ENCODE data around the gene XYLT2.
"Not testable (repeated sequence)": the region's sequence is repeated elsewhere in the genome, so short reads cannot be mapped to it uniquely, and the experiment has no call there.

Gene XYLT2

GRCh38 chr17:50319306-50320004 lies 26.5 kb upstream of the XYLT2 start:
- no peak for DNase-seq (ENCODE audit: low read depth)

DNA sequence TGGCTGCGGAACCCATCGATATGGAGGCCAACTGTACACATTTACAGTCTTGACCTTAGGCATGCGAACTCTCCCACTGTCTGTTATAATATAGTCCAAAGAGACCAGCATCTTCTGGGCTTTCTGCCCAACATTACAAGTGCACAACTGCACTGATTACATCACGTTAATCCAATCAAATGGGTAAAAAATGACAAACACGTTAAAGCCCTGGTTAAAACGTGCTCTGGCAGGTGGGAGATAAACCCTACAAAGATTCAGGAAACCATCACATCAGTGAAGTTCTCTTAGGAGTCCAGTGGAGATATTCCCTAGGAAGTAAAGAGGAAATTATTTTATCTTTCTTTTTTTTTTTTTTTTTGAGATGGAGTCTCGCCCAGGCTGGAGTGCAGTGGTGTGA lies 23.7 kb upstream of the XYLT2 start:
- DNase-seq (ENCODE audit: low read depth) = no peak

DNA sequence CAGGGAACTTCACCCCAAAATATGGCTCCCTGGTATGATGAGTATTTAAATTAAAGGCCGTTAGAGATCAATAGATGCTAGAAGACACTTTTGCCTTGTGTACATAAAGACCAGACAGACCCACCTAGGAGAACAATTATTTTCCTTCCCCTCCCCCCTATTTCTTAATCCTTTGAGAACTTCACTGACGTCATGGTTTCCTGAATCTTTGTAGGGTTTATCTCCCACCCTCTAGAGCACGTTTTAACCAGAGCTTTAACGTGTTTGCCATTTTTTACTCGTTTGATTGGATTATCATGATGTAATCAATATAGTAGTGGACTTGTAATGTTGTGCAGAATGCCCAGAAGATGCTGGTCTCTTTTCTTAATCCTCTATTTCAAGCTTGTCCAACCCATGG lies 22.9 kb upstream of the XYLT2 start:
- no peak for DNase-seq (ENCODE audit: low read depth)

- no peak for DNase-seq (ENCODE audit: low read depth)
Observed at GRCh38 chr17:50325906-50326305, 20.0 kb upstream of the XYLT2 start.

GRCh38 chr17:50326831-50327364 lies 19.0 kb upstream of the XYLT2 start:
- no peak for DNase-seq (ENCODE audit: low read depth)

DNA sequence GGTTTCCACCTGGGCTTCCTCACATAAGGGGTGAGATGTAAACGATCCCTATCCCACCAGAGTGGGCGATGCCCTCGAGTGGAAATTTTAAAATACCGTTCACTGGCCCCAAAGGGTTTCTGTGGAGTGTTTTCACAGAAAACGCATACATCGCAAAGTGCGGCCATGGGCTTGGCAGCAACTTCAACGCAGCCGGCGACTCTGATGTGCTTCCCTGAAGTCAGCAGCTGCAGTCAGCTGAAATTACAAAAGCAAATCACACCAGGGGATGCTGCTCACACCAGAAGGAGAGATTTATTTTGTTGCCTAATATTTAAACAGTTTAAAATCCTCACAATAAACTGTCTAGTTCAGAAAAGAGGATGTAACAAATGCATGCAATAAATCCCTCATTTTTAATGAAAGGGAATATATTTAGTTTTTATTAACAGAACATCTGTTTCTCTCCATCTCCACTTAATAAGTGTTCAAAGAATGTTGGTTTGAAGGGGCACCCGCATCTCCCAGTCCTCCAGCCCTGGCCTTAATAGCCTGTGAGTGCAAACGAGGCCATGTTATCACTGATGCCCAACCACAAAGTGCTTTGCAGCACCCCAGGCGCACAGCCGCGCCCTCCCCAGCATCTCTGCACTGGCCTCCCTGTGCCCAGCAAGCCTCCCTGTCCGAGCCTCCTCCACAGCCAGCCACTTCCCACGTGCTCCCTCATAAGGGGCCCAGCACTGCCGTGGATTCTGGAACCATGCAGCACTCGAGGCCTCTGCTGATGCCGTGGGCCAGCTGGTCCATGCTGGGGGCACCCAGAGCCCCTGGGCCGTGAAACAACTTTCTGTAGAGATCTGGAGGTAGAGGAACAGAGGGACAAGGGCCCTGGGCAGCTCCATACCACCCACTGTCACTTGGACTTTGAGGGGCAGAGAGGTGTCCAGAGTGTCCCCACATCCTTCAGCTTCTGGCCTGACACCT lies 17.3 kb upstream of the XYLT2 start:
- DNase-seq (ENCODE audit: low read depth) = no peak

GRCh38 chr17:50329716-50330115 lies 16.2 kb upstream of the XYLT2 start:
- no peak for DNase-seq (ENCODE audit: low read depth)

DNA sequence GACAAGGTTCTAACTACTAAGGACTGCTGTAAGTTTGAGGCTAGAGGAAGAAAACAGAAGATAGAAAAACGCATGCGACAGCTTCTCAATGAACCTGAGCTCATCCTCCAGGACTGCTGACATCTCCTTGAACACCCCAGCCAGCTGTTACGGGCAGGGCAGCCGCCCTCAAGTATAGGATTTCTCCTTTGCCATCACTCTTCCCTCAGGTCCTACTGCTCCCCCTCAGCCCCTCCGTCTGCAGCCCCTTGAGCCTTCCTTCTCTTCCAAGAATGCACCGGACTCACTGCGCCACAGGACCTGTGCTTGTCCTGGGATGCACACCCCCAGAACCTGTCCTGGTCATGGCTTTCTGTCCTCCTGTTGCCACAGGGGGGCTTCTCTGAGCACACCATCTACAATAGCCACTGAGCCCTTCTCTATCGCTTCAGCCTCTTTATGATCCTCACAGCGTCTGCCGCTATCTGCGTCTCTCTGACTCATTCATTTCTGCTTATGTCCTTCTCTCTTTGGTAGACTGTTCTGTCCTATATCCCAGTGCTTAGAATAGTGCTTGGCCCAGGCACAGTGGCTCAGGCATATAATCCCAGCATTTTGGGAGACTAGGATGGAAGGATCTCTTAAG lies 15.7 kb upstream of the XYLT2 start:
- DNase-seq (ENCODE audit: low read depth) = no peak

GRCh38 chr17:50331085-50331791 lies 14.7 kb upstream of the XYLT2 start:
- no peak for DNase-seq (ENCODE audit: low read depth)

DNA sequence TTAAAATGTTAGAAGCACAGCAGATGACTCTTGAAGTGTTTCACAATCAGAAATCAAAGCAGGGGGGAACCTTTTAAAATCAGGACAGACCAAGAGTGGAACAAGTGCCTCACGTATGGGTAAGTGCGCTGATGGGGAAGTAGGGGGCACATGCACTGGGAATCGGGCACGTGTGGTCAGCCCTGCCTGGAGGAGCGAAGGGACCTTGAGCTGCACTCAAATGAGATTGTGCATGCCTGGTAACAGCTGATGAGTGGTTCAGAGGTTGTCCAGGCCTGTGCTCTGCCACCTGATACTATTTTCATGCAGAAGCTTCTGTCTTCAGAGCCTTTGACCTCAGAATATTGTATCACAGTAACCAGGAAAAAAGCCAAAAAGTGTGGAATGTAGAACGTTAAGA lies 13.7 kb upstream of the XYLT2 start:
- DNase-seq (ENCODE audit: low read depth) = no peak

DNA sequence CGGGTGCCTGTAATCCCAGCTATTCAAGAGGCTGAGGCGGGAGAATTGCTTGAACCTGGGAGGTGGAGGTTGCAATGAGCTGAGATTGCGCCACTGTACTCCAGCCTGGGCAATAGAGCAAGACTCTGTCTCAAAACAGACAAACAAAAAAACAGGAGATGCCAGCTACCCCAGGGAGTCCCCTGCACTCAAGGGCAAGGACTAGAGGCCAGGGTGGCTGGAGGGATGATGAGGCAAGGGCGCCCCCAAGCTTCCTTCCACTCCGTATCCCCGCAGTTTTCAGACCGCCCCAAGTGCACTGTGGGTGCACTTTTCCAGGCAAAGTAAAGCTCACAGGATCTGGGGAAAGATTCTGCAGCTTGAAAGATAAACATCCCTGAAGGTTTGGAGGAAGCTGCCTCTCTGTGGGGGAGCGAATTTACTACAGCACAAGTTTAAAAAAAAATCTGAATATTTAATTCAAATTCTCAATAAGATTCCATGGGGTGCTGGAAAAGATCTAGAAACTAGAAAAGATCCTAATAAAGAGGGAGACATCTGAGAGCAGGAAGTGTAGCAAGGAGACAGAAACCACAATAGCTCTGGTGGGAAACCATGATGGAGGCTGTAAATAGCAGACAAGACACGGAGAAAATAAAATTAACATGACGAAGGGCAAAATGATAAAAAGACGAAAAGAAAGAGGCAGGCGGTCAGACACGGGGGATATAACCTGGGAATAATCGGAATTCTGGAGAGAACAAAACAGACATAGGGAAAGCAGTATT lies 12.5 kb upstream of the XYLT2 start:
- DNase-seq (ENCODE audit: low read depth) = not testable (repeated sequence)

DNA sequence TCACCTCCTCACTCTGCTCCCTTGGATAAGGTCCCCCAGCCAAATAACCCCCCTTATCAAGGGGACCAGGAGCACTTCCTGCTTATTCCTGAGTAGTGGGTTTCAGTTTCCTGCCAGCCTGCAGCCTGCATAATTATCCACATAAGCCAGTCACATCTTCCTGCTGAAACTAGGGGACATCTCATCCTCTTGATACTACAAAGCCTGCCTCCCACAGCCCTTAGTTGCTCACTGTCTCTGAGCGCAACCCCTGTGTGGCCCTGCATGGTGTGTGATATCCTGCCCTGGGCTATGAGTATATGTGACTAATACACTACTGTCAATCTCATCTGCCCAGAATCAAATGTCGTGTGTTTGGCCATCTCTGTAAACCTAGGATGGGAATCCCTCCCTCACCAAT lies 8.0 kb upstream of the XYLT2 start:
- DNase-seq (ENCODE audit: low read depth) = no peak

DNA sequence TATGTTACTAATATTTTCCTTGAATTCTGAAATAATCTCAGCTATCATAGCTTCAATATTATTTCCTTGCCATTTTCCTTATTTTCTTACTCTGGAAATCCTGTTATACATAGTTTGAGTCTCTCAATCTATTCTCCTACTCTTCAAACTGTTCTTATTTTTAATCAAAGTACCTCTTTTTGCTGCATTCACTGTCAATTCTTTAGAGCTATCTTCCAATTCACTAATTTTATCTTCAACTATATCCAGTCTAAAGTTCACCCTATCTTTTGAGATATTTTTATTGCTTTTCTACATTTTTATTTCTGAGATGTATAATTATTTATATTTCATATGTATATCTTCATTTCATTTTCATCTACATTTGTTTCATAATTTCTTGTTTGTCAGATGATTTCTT lies 7.3 kb upstream of the XYLT2 start:
- DNase-seq (ENCODE audit: low read depth) = no peak

GRCh38 chr17:50339381-50339780 lies 6.5 kb upstream of the XYLT2 start:
- DNase-seq (ENCODE audit: low read depth) = no peak

- no peak for DNase-seq (ENCODE audit: low read depth)
Observed at GRCh38 chr17:50344731-50345365, 1.1 kb upstream of the XYLT2 start.

DNA sequence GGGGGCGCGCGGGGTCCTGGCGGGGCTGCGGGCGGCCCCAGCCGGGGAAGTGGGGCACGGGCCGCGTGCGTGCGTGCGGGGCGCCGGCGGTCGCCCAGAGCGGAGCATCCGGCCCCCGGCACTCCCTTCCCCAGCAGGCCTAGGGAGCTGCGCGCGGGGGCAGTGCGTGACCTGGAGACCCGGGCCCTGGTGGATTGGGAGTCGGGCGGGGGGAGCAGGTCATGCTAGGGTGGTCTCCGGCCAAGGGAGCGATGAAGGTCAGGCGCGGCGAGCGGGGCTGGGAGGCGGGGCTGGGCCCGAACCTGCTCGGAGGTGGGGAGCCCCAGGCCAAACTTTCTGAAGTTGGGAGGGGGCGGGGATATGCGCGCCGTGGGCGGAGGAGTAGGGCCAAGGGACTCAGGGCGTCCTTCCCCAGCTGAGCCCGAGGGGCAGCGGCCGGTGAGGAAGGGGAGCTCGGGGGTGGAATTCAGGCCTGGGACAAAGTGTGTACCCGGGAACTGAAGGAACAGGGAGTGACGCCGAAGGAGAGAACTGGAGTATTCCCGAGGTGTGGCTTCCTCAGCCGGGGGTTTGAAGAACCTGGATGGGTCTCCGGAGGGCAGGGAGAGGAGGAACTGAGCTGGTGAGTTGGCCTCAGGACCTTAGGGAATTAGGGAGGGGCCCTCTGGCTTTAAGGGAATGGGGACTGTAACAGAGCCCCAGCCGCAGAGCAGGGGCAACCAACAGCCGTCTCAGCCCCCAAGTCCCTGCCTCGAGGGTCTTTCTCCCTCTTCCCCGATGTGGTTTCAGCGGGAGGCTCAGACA lies 589 bp downstream of the XYLT2 start:
- no peak for DNase-seq (ENCODE audit: low read depth)

DNA sequence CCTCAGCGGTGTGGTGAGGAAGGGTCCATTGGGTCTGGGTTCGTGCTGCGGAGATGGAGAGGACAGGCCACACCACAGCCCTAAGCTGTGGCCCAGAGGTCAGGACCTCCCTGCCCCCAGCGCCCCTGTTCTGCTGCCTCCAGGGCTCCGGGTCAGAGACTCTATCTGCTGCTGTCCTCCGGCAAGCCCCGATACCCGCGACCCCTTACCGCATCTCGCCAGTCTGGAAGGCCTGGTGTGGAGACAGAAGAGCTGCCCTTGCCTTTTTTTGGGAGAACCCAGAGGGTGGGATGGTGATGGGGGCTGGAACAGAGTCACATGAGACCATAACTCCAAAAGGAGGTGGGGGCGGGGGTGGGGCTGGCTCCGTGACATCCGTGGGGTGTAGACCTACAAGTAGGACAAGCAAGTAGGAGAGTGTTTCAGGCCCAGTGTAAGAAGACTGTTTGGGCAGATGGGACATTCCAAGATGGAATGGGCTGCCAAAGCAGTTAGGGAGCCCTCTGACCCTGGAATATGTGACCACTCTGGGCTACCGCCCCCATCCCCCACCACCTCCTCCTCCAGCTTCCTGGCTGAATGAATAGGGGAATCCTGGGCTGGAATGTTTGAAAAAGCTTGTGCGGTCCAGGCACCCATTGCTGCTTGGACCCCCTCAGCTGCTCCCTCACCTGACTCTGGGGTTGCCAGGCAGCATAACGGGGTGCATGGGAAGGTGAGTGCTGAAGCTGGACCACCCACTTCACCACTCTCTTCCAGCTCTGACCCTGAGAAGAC lies 1.4 kb downstream of the XYLT2 start:
- DNase-seq (ENCODE audit: low read depth) = no peak

DNA sequence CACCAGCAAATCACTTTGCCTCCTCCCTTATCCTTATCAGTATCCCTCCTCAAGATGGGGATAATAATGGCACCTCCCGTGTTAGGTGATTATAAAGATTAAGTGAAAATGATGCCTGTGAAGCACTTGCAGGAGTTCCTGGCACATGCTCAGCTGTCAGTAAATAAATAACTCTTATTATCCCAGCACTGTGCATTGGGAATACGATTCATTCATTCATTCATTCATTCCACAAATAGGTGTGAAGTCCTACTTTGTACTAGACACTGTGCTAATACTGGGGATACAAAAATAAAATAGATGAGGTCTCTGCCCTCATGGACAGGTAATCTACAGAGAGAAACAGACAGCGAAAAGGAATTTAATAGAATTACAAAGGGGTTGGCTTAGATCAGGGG lies 2.0 kb downstream of the XYLT2 start:
- no peak for DNase-seq (ENCODE audit: low read depth)
